ENCODE data around the gene ELL2.
"Not testable (repeated sequence)": the region's sequence is repeated elsewhere in the genome, so short reads cannot be mapped to it uniquely, and the experiment has no call there.

ELL2 gene

GRCh38 chr5:95927927-95928723 is 33.5 kb downstream of the ELL2 start:
- no peak for DNase-seq

DNA sequence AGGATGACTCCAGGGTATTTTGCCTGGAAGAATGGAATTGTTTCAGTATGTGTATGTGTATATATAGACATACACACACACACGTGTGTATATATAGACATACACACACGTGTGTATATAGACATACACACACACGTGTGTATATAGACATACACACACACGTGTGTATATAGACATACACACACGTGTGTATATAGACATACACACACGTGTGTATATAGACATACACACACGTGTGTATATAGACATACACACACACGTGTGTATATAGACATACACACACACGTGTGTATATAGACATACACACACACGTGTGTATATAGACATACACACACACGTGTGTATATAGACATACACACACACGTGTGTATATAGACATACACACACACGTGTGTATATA is 34.4 kb downstream of the ELL2 start:
- not testable (repeated sequence) for DNase-seq

GRCh38 chr5:95925939-95926338 is 35.7 kb downstream of the ELL2 start:
- no peak for DNase-seq

DNA sequence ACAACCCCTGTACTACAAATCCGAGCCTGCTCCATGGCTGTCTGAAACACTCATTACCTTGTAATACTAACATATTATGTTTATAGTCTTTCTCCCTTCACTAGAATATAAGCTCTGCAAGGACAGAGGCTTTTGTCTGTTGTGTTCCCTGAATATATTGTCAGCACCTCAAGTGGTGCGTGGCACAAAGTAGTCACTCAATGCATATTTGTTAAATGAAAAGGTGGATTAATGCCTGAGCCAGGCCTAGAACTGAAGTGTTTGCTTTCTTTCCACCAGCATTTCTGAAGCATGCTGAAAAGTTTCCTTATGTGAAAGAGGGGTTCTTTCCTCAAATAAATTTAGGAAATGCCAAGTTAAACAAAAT is 36.3 kb downstream of the ELL2 start:
- DNase-seq: no peak

DNA sequence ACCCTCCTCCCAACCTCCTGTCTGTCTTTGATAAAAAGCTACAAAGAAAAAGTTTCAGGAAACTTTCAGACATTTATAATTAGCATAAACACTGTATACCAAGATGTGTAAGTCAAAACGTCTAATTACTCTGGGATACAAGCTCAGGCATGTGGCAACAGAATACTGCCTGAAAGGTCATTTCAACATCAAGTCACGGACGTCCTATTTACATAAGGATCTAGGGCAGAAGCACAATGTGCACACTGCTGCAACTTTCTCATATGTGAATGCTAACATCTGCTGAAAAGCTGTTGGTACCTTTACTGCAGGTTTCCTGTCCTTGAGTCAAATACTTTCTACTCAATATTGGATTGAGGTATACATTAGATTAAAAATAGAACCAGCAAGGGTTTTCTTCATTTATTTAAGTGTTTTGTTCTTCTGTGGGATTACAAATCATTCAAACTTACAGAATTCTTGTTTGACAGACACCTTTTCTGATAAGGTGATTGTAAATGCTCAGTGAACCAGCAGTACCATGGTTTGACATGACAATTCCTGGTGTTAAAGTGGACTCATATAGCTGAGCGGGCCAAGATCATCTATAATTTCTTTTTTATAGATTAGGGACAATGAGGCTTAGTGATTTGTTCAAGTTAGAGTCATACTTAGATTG is 36.8 kb downstream of the ELL2 start:
- DNase-seq: no peak

- no peak for DNase-seq
Measured at GRCh38 chr5:95923918-95924544, 37.6 kb downstream of the ELL2 start.

DNA sequence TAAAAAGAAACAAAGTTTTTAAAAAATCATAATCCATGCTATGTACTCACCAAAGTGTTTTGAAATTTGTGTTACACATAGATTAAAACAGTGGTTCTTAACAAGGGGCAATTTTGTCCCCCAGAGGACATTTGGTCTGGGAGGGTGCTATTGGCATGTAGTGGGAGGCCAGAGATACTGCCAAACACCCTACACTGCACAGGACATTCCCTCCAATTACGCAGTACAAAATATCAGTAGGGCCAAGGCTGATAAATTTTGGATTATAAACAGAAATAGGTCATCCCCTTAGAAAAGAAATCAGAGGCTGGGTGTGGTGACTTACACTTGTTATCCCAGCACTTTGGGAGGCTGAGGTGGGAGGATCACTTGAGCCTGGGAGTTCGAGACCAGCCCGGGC is 38.9 kb downstream of the ELL2 start:
- no peak for DNase-seq

DNA sequence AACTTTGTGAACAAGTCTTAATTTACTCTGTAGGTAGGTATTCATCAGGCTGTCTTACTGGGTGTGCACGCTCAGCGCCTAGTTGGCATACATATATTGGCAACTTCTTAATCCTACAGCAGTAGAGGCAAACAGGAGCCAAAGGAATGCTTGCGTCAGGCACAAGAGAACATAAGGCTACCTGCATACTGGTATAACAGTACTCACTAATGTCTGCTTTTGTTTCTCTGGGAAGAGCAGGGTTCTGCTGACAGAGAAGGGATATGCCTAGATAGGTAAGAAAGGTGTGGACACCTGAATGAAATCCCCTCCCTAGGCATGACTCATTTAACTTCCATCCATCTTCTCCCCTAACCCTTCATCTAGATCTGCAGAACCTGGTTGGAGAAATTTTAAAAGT is 40.1 kb downstream of the ELL2 start:
- no peak for DNase-seq

- DNase-seq: no peak
Measured at GRCh38 chr5:95920822-95921221, 40.8 kb downstream of the ELL2 start.

DNA sequence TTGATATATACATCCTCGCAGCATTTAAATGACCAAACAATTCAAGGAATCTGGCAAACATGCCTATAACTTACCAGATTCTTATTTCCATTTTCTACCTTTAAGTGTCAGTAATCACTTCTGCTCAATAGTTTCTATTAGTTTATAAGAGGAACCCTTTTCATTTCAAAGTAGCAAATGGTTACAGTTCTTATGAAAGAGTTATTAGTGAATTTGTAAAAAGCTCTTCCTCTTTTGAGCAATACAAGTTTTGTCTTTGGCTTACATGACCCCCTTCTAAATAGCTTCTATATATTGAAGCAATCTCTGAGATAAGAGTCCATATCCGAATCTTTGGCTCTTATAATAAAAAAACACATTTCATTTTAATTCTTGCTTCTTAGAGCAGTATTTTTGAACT is 42.0 kb downstream of the ELL2 start:
- DNase-seq: no peak

- DNase-seq: no peak
Measured at GRCh38 chr5:95918421-95919006, 43.1 kb downstream of the ELL2 start.

- no peak for DNase-seq
Measured at GRCh38 chr5:95917207-95917606, 44.4 kb downstream of the ELL2 start.

DNA sequence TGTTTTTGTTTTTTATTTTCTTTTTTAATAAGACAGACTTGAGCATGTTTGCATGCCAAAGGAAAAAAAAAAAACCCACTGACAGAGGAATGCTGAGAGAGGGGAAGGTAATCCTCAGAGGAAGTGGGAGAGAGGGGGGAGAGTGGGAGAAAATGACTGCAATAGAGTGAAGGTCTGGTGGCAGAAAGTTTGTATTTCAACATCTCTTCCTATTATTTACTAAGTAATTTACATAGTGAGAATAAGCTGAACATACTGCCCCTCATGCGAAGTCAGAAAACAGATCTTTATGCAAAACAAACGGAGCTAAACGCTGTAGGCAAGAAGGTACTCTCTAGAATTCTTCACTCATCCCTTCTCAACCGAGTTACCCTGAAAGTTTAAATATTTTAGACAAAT is 45.0 kb downstream of the ELL2 start:
- no peak for DNase-seq

GRCh38 chr5:95915999-95916686 is 45.5 kb downstream of the ELL2 start:
- no peak for DNase-seq

DNA sequence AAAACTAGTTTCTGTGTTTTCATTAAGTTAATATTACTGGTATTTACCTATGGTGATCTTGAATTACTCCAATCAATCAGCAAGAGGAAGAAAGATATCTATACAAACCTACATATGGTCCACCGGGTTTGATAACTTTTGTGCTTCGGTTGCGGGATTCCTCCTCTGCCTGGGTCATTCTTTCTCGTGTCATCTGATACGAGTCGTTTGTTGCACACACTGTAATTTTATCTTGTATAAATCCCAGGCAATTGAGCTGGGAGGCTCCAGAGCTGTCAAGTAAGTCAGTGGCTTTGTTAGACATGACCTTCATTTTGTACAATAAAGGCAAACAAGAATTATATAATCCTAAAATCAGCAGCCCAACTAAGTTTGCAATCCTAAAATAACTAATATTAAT is 48.0 kb downstream of the ELL2 start:
- DNase-seq: no peak

- DNase-seq: no peak
Measured at GRCh38 chr5:95912029-95912428, 49.6 kb downstream of the ELL2 start.

- DNase-seq: no peak
Measured at GRCh38 chr5:95910521-95910920, 51.1 kb downstream of the ELL2 start.

DNA sequence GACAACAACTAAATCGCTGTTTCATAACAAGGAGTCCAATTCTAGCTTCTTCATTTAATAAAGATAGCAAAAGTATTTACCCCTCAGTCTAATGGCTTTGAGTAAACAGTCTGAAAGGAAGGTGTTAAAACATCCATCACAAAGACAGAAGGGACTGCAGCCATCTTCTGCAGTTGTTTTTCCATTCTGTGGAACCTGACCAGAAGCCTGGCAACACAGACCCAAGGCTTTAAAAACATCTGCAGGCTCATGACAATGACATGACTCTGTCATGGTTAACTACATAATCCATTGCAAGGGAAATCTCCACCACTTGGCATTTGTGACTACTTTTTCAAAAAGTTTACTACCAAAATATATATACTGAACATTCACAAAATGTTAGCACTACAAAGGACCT is 51.9 kb downstream of the ELL2 start:
- no peak for DNase-seq

- DNase-seq: no peak
Measured at GRCh38 chr5:95908799-95909198, 52.9 kb downstream of the ELL2 start.

- no peak for DNase-seq
Measured at GRCh38 chr5:95907740-95908706, 53.6 kb downstream of the ELL2 start.

DNA sequence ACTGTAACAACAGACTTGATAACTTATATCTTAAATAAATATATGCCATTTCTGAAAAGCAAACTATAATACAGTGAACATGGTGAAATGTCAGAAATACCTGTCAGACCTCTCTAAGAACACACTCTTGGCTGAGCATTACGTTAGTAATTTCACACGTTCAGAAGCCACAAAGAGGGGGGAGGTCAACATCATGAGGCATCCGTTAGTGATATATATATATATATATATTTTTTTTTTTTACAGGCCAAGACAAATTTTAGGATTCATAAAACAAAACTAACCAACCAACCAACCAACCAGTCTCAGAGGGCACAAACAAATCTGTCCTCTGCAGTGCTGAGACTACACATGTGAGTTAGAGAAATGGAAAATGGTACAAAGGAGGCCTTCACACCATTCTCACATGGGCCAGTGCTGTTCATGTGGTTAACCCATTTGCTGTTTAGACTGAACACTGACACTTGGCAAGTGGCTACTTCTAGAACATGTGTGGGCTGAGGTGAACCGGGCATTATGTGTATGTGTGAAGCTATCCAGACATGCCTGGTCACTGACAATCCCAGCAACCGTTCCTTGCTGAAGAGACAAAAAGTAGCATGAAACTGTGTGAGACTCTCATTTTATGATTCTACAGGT is 54.5 kb downstream of the ELL2 start:
- no peak for DNase-seq

DNA sequence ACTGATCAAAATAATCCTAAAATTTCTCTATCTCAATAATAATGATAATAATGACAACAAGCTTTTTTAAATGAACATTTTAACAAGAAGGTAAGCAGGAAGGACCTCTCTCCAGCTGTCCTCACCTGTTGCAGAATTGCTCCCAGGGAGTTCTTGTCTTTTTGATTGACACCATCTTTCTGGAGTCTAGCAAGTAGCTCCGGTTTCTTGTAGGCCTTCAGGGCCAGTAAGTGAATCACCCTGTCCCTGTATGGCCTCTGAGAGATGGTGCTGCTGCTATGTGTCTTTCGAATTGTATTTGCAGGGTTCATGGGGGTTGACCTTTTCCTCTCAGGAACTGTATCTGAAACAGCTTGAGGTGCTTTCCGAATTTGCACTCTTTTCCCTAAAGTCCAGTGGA is 55.3 kb downstream of the ELL2 start:
- not testable (repeated sequence) for DNase-seq
